ENCODE data around the gene RFXAP.

The RFXAP gene

GRCh38 chr13:36870050-36870692 lies 51.1 kb downstream of the RFXAP start:
- no peak for DNase-seq

- no peak for DNase-seq
These were observed 53.6 kb downstream of the RFXAP start for GRCh38 chr13:36872621-36873020.

- DNase-seq, result no peak
These were observed 56.4 kb downstream of the RFXAP start for GRCh38 chr13:36875431-36875830.

- DNase-seq, result no peak
These were observed 56.9 kb downstream of the RFXAP start for GRCh38 chr13:36875961-36876360.
